Medulla oblongata (tissue), 1 donor: ENCODE data around the gene MACROH2A1.
A peak's percentile ranks its signal among the peaks of the same experiment; 100 is the strongest.

ENCODE experiments used
- DNase-seq: peaks from one replicate; pipeline ENCODE4 v3.0.0-alpha.2; 2015; ENCODE audit errors: extremely low spot score

Gene MACROH2A1

GRCh38 chr5:135396459-135397055 lies 2.5 kb downstream of the MACROH2A1 start:
- DNase-seq = no peak

GRCh38 chr5:135395866-135396265 lies 3.2 kb downstream of the MACROH2A1 start:
- no peak for DNase-seq

- no peak for DNase-seq
Measured at GRCh38 chr5:135395451-135395850, 3.6 kb downstream of the MACROH2A1 start.

DNA sequence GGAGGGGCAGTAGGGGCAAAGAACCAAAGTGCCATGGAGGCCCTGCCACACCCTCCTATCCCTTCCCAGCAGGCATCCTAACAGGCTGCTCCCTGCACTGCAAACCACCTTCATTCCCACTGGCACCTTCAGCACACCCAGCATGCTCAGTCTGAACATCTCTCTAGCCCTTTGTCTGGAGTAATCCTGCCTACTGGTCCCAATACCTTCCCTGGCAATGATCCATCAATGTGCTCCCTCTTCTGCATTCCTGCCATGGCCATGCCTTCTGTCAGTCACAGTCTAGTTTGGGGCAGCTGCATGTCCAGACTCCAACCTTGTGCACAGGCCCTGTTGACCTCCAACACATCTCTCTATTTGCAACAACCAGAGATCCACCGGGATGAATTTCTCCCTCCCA lies 4.9 kb downstream of the MACROH2A1 start:
- no peak for DNase-seq

- no peak for DNase-seq
Measured at GRCh38 chr5:135393691-135394090, 5.3 kb downstream of the MACROH2A1 start.

DNA sequence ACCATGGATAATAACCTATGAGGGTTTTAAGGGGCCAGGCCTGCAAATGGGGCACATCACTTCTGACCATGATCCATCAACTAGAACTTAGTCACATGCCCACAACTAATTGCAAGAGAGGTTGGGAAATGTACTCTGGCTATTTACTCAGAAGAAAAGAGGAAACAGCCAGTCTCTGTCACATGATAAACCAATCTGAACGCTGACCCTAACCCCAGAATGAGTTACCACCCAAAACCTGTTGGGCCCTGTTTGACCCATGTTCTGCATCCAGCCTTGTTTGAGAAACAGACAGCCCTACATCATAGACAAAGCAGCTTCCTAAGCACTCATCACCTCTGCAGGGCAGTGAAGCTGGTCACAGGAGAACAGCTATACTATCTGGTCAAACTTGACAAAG lies 5.8 kb downstream of the MACROH2A1 start:
- DNase-seq = peak; percentile 53

GRCh38 chr5:135392256-135392655 lies 6.8 kb downstream of the MACROH2A1 start:
- DNase-seq = peak; percentile 78

DNA sequence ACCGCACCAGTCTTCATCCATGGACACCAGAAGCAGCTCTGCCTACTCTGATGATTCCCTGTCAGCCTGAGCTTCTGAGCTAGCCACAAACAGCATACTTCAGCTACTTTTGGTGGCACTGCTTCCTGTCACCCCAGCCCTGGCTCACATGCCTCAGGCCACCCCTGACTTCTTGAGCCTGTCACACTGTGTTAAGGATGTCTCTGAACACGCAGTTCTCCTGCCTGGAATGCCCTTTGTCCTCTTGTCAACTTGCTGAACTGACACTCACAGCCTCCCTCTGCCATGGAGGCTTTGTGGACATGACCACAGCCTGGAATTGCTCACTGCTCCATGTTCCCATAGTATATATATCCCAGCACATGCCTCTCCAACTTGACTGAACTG lies 7.2 kb downstream of the MACROH2A1 start:
- no peak for DNase-seq

DNA sequence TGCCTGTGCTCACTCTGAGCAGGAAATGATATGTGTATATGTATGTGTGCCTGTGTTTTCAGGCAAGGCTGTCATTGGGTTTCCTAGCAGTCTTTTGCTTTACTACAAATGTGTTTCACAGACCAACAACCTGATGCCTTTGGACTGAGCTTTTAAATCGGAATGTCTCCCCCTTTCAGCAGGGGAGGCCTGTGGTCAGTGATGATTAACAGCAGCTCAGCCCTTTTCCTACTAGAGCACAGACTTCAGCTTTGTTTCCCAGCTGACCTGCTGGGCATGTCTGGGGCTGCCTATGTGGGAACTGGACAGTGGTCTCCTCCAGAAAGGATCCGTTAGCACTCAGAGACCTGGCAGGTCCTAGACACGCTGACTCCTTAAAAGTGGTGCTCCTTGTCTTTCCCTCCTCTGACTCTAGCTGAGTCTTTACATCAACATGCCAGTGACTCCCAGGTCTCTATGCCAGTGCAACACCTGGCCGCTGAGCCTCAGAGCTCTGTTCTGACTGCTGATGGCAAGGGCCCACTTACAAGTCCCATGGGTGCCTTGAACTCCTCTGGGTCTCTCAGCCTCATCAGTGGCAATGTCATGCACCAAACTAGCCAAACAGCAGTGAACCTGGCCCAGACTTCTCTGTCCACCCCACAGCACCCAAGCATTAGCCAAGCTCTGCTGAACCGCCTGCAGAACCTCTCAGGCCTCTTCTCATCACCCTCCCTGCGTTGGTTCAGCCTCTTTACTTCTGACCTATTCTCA lies 7.7 kb downstream of the MACROH2A1 start:
- DNase-seq = no peak

- DNase-seq = no peak
Measured at GRCh38 chr5:135388860-135389435, 10.1 kb downstream of the MACROH2A1 start.

GRCh38 chr5:135387629-135387960 lies 11.4 kb downstream of the MACROH2A1 start:
- DNase-seq = no peak

- peak; percentile 79 for DNase-seq
Measured at GRCh38 chr5:135386886-135387628, 12.0 kb downstream of the MACROH2A1 start.

GRCh38 chr5:135386096-135386495 lies 12.9 kb downstream of the MACROH2A1 start:
- no peak for DNase-seq

DNA sequence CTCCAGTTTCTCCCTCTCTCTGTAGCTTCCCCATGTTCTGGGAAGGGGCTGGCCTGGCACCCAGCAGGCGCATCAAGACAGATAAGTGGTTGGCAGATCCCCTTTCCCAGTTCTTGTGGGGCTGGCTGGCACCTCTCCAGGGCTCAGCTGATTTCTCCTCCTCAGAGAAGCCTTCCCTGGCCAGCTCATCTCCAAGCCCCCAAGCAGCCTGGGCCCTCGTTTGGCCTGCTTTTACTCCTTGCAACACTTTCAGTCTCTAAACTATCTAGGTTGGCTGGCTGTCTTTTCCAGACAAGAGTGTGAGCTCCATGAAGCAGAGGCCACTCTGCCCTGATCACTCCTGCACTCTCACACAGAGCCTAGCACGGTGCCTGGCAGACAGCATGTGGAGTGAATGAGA lies 13.5 kb downstream of the MACROH2A1 start:
- no peak for DNase-seq

DNA sequence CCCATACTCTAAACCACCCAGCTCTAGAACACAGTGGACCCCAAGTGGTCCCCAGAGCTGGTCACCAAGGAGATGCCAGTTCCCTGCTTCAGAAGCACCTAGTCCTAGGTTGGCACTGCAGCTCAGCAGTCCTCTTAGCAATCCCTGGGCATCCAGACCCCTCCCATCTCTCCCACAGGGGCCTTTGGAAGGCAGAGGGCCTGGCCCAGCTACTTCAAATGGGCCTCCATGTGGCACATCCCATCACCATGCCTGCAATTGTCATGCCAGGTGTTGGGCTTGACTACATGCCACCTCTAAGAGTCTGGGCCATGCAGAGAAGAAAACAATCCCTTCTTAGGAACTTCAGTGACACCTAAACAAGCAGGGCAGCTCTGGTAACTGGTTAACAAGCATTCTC lies 14.1 kb downstream of the MACROH2A1 start:
- DNase-seq = no peak

DNA sequence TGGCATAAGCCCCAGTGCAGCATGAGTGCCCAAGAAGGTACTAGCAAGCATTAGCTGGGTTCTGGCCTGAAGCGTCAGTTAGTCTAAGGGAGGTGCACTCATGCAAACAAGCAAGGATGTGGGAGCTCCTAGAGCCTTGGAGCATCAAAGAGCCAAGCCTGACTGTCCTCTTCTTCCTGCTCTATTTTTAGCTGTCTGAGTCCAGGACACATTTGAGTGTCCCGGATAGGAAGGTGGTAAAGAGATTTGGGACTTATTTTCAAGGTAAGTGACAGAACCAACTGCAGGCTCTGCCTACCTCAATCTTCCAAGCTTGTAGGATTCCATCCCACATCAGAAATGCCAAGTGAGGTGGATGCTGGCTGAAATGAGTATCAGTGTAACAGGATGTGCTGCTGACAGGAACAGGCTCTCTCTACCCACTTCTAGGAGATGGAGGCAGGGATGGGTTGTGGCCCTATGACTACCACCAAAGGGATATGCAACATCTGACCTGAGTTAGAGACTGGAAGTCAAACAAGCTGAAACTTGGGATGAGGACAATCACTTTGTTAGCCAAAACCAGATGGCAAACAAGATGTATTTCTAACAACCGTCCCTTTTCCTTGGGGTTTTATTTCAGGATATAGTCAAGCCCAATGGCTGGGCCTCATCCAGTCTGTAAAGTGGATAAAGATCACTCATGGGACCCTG lies 15.1 kb downstream of the MACROH2A1 start:
- DNase-seq = no peak

DNA sequence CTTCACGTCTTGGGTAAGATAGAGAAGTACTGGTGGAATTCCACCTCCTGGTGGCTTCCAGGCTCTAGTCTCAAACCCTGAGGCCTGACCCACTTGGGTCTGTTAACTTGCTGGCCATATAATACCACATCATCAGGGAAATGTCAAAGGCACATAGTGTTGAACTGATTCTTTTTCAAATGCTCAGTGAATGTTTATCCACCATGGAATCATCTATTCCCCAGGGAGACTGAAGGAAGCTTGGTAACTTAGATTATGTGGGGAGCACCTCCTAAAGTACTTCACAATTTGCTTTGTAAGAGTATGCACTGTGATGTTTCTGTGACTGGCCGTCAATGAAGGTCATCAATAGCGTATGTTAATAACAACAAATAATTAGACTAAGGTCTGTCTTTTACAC lies 16.1 kb downstream of the MACROH2A1 start:
- no peak for DNase-seq

DNA sequence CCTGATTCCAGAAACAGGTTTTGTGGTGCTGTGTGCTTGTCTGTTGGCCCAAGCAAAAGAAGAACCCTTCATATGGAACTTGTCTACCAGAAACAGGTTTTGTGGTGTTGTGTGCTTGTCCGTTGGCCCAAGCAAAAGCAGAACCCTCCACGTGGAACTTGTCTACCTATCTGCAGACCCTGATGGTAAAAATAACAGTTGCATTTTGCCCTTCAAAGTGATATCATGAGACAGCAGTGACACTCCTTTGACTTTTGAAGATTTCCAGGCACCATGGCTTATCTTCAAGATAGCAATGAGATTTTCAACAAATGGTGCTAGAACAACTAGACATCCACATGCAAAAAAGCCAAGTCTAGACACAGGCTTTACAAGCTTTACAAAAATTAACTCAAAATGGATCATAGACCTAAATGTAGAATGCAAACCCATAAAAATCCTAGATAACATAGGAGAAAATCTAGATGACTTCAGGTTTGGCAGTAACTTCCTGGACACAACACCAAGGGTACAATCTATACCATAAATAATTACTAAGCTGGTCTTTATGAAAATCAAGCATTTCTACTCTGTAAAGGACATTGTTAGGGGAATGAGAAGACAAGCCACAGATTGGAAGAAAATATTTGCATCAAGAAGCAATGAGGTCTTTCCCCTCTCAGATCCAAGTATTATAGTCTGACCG lies 16.8 kb downstream of the MACROH2A1 start:
- no peak for DNase-seq

GRCh38 chr5:135379046-135379654 lies 19.9 kb downstream of the MACROH2A1 start:
- DNase-seq = no peak

- no peak for DNase-seq
Measured at GRCh38 chr5:135377751-135378680, 21.0 kb downstream of the MACROH2A1 start.
